RWPE1 (cell line): ENCODE results near the gene LACTB.

Experiments used
- CTCF ChIA-PET: fragments of 350-600 bp; sonication (Branson Sonifier 250); formaldehyde crosslinking; extraction: SDS; loops from one replicate; lab custom pipeline; 2021; lab: Yijun Ruan, JAX
- POLR2A ChIA-PET: fragments of 400-600 bp; formaldehyde crosslinking; extraction: SDS; loops from one replicate; lab custom pipeline; 2020; ENCODE audit warnings: antibody characterized with exemption; ENCODE audit not compliant: low non-redundant PET; lab: Yijun Ruan, JAX
- DNase-seq: peaks from one replicate; pipeline ENCODE4 v3.0.0; 2012; ENCODE audit warnings: low spot score
- H3K27ac ChIP-seq: fragments of 450-650 bp; 2 replicates; pipeline ENCODE4 v1.5.1; 2017
- CTCF ChIP-seq: fragments of 450-650 bp; conservative IDR thresholded peaks from 2 replicates; pipeline ENCODE4 v1.5.1; 2017; ENCODE audit warnings: low read depth, mild to moderate bottlenecking

Gene LACTB

DNA sequence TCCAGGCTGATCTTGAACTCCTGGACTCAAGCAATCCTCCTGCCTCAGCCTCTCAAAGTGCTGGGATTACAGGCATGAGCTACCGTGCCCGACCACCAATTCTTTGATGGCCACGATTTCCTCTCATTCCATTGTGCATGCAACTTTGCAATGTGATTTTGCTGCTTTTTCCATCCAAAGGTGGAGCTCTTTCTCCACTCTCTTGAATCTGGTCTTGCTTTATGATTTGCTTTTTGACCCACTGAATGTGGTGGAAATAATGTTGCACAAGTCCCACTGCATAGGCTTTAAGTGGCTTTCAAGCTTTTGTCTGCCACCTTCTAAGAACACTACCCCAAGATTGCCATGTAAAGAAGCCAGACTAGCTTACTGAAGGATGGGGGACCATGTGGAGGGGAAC is 25.0 kb downstream of the LACTB start:
- DNase-seq = no peak
- TF ChIP-seq CTCF = no peak
- no peak overlapping the region for H3K27ac ChIP-seq
- ChIA-PET POLR2A (no interaction called here), CTCF (interaction anchor here (0.9 kb wide), 1 partner anchor 10 kb away, joined by 3 read pairs; no protein-coding TSS in a partner anchor)

DNA sequence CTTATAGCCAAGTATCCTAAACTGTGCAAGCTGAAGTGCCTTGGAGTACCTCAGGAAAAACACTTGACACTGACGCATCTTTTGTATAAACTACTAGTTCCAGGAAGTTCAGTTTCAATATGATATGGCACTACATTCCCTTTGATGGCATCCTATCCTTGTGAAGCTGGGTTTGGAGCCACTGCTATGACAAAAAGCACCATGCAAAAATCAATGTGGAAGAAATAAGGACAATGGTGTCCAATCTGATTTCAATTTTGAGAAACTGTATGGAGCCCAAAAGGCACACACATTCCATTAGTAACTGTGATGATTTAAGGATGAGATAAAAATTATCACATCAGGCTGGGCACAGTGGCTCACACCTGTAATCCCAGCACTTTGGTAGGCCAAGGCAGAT is 30.0 kb downstream of the LACTB start:
- no peak for DNase-seq
- no peak for TF ChIP-seq CTCF
- H3K27ac ChIP-seq = no peak overlapping the region
- CTCF ChIA-PET = interaction anchor here (0.6 to 0.7 kb wide), 2 partner anchors 16 to 639 kb away, joined by 3 to 12 read pairs; no protein-coding TSS in a partner anchor
- POLR2A ChIA-PET = no interaction called here

DNA sequence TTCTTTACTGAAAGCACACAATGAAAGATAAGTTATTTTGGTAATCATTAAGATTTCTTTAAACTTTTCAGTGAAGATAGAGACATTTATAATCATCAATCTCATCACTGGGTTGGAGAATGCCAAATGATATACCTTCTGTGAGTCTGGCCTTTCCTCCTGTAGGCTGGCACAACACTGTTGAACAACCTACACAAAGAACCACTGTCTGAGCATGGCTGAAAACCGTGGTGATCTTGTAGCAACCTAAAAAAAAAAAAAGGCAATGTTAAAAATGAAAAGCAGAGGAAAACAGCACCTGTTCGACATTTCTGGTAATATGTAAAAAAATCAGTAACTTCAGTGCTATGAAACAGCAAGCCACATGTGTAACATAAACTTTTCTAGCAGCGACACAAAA is 33.8 kb downstream of the LACTB start:
- POLR2A ChIA-PET = no interaction called here
- no peak for TF ChIP-seq CTCF
- CTCF ChIA-PET = no interaction called here
- no peak for DNase-seq
- no peak overlapping the region for H3K27ac ChIP-seq

GRCh38 chr15:63156086-63156710 is 34.5 kb downstream of the LACTB start:
- peak overlapping the region; percentile 96 for H3K27ac ChIP-seq
- POLR2A ChIA-PET = interaction anchor here (0.6 to 1.0 kb wide), 2 partner anchors 56 to 121 kb away, joined by 3 read pairs; partner anchors contain the start of gene APH1B
- DNase-seq = no peak
- no peak for TF ChIP-seq CTCF
- CTCF ChIA-PET = interaction anchor here (0.6 kb wide), 1 partner anchor 1161 kb away, joined by 3 read pairs; no protein-coding TSS in a partner anchor

DNA sequence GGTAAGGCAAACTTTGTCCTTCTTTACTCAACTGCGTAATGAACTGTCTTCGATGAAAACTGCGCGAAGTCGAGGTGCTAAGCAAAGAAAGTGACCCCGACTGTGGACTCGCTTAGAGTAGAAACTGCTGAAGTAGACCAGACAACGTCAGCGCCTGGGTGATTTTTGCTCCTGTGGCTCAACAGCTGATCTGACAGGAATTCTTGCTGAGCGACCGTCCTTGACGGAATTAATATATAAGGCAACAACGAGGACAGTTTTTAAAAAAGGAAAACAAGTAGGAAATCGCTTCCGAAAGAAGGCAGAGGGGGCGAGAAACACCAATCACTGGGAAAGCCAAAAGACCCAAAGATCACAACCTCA is 35.1 kb downstream of the LACTB start:
- peak overlapping the region; percentile 96 for H3K27ac ChIP-seq
- ChIA-PET CTCF (interaction anchor here (1.3 kb wide), 1 partner anchor 246 kb away, joined by 6 read pairs; no protein-coding TSS in a partner anchor), POLR2A (interaction anchor here (0.6 to 1.0 kb wide), 4 partner anchors 11 to 120 kb away, joined by 3 to 4 read pairs (median 3); partner anchors contain the start of gene APH1B)
- TF ChIP-seq CTCF = no peak
- peak; percentile 30 for DNase-seq

- peak; percentile 90 for DNase-seq
- peak within 1 kb of the TSS; percentile 96 for H3K27ac ChIP-seq
- POLR2A ChIA-PET = interaction anchor here (0.6 to 1.0 kb wide), 7 partner anchors 11 to 132 kb away, joined by 3 to 4 read pairs (median 3); partner anchors contain the start of gene APH1B
- CTCF ChIA-PET = interaction anchor here (1.1 to 1.3 kb wide), 2 partner anchors 34 to 245 kb away, joined by 6 read pairs; no protein-coding TSS in a partner anchor
- TF ChIP-seq CTCF = no peak
Observed at GRCh38 chr15:63157118-63157843, 35.6 kb downstream of the LACTB start, which contains the start of gene RPS27L. Gene RPS27L (minus strand): TSS chr15:63157477. CDS start chr15:63157405, 72 bp downstream.
